GM18519 (cell line): ENCODE measurements around the gene YPEL4.

ENCODE experiments used
- ATAC-seq: cut with Tn5 transposase; IDR thresholded peaks from one replicate; pipeline ENCODE4 v1.9.1; 2021; ENCODE audit warnings: mild to moderate bottlenecking, moderate library complexity; ENCODE audit not compliant: unreplicated experiment, low FRiP score

The YPEL4 gene

GRCh38 chr11:57634311-57634710 is 15.4 kb downstream of the YPEL4 start:
- ATAC-seq, result no peak

- no peak for ATAC-seq
Measured at GRCh38 chr11:57633394-57634070, 16.2 kb downstream of the YPEL4 start.

GRCh38 chr11:57632116-57632515 is 17.6 kb downstream of the YPEL4 start:
- ATAC-seq, result no peak

GRCh38 chr11:57630171-57630570 is 19.5 kb downstream of the YPEL4 start:
- ATAC-seq, result no peak

GRCh38 chr11:57626895-57627294 is 22.8 kb downstream of the YPEL4 start:
- no peak for ATAC-seq

GRCh38 chr11:57624864-57625263 is 24.8 kb downstream of the YPEL4 start:
- no peak for ATAC-seq

- no peak for ATAC-seq
Measured at GRCh38 chr11:57622263-57622662, 27.4 kb downstream of the YPEL4 start.

GRCh38 chr11:57620467-57620866 is 29.2 kb downstream of the YPEL4 start:
- no peak for ATAC-seq

GRCh38 chr11:57619331-57619730 is 30.4 kb downstream of the YPEL4 start:
- no peak for ATAC-seq

- no peak for ATAC-seq
Measured at GRCh38 chr11:57618438-57618837, 31.3 kb downstream of the YPEL4 start.

- ATAC-seq, result no peak
Measured at GRCh38 chr11:57616595-57616994, 33.1 kb downstream of the YPEL4 start.

GRCh38 chr11:57615308-57615707 is 34.4 kb downstream of the YPEL4 start:
- no peak for ATAC-seq

GRCh38 chr11:57614234-57614772 is 35.4 kb downstream of the YPEL4 start:
- no peak for ATAC-seq

GRCh38 chr11:57610170-57610569 is 39.5 kb downstream of the YPEL4 start:
- no peak for ATAC-seq

- ATAC-seq, result no peak
Measured at GRCh38 chr11:57605028-57605420, 44.7 kb downstream of the YPEL4 start.

- no peak for ATAC-seq
Measured at GRCh38 chr11:57604296-57605027, 45.2 kb downstream of the YPEL4 start.

GRCh38 chr11:57601297-57601696 is 48.4 kb downstream of the YPEL4 start:
- ATAC-seq, result no peak

GRCh38 chr11:57599381-57599780 is 50.3 kb downstream of the YPEL4 start:
- no peak for ATAC-seq

GRCh38 chr11:57598831-57599155 is 50.9 kb downstream of the YPEL4 start:
- no peak for ATAC-seq

- ATAC-seq, result no peak
Measured at GRCh38 chr11:57597916-57598830, 51.5 kb downstream of the YPEL4 start.

- ATAC-seq, result no peak
Measured at GRCh38 chr11:57597461-57597915, 52.2 kb downstream of the YPEL4 start, which contains the start of gene SERPING1. TSS of gene SERPING1 (plus strand) at chr11:57597685. CDS start at chr11:57598271, 586 bp downstream.
